ENCODE results near the gene ZMAT2. TPM values are rescaled to one million over a fixed set of nuclear protein-coding genes. Genes with fewer than 3 reads are reported as not detected.

Gene ZMAT2
- total RNA-seq, 1 donor from 2014 or later, result 51.0 TPM

- no peak for TF ChIP-seq CTCF (IDR thresholded peaks at IDR 0.05; ENCODE audit: unreplicated experiment)
- Mint-ChIP-seq H3K4me1 (ENCODE audit: unreplicated experiment) (no peaks in the 10 kb centered on the region), H3K9me3 (ENCODE audit: unreplicated experiment) (peaks cover 15% of the 10 kb centered on the region), H3K27ac (ENCODE audit: unreplicated experiment) (no peak overlapping the region), H3K27me3 (ENCODE audit: unreplicated experiment) (peaks cover 2% of the 10 kb centered on the region), H3K4me3 (ENCODE audit: unreplicated experiment) (no peak overlapping the region), H3K36me3 (ENCODE audit: low read depth, unreplicated experiment) (no peaks in the 10 kb centered on the region)
- DNase-seq (ENCODE audit: low spot score), result no peak
Observed at GRCh38 chr5:140753561-140753960, 53.3 kb downstream of the ZMAT2 start.

Other genes with a start within 250 kb of the ZMAT2 start
- 16.4 TPM for gene EIF4EBP3, start 152.8 kb upstream of the ZMAT2 start, total RNA-seq (ENCODE audit: unreplicated experiment)
- gene SRA1, start 143.0 kb upstream of the ZMAT2 start, total RNA-seq (ENCODE audit: unreplicated experiment), result 17.1 TPM
- gene APBB3, start 135.8 kb upstream of the ZMAT2 start, total RNA-seq (ENCODE audit: unreplicated experiment), result 24.6 TPM
- 91.2 TPM for gene SLC35A4, start 135.6 kb upstream of the ZMAT2 start, total RNA-seq (ENCODE audit: unreplicated experiment)
- gene CD14, start 67.3 kb upstream of the ZMAT2 start, total RNA-seq (ENCODE audit: unreplicated experiment), result not detected
- gene TMCO6, start 61.0 kb upstream of the ZMAT2 start, total RNA-seq (ENCODE audit: unreplicated experiment), result 22.7 TPM
- 56.0 TPM for gene NDUFA2, start 52.8 kb upstream of the ZMAT2 start, total RNA-seq (ENCODE audit: unreplicated experiment)
- gene IK, start 52.6 kb upstream of the ZMAT2 start, total RNA-seq (ENCODE audit: unreplicated experiment), result 76.1 TPM
- 28.5 TPM for gene WDR55, start 35.5 kb upstream of the ZMAT2 start, total RNA-seq (ENCODE audit: unreplicated experiment)
- gene DND1, start 26.9 kb upstream of the ZMAT2 start, total RNA-seq (ENCODE audit: unreplicated experiment), result 1.8 TPM
- gene HARS1, start 9.1 kb upstream of the ZMAT2 start, total RNA-seq (ENCODE audit: unreplicated experiment), result 75.0 TPM
- gene HARS2, start 9.0 kb upstream of the ZMAT2 start, total RNA-seq (ENCODE audit: unreplicated experiment), result 37.0 TPM
- 0.13 TPM for gene PCDHA1, start 85.7 kb downstream of the ZMAT2 start, total RNA-seq (ENCODE audit: unreplicated experiment)
- 4.2 TPM for gene PCDHA2, start 94.4 kb downstream of the ZMAT2 start, total RNA-seq (ENCODE audit: unreplicated experiment)
- gene PCDHA3, start 100.6 kb downstream of the ZMAT2 start, total RNA-seq (ENCODE audit: unreplicated experiment), result 2.6 TPM
- gene PCDHA4, start 106.6 kb downstream of the ZMAT2 start, total RNA-seq (ENCODE audit: unreplicated experiment), result 9.9 TPM
- gene PCDHA5, start 121.2 kb downstream of the ZMAT2 start, total RNA-seq (ENCODE audit: unreplicated experiment), result 2.7 TPM
- gene PCDHA6, start 127.5 kb downstream of the ZMAT2 start, total RNA-seq (ENCODE audit: unreplicated experiment), result 2.3 TPM
- gene PCDHA7, start 133.8 kb downstream of the ZMAT2 start, total RNA-seq (ENCODE audit: unreplicated experiment), result 2.9 TPM
- 1.6 TPM for gene PCDHA8, start 140.7 kb downstream of the ZMAT2 start, total RNA-seq (ENCODE audit: unreplicated experiment)
- gene PCDHA9, start 147.9 kb downstream of the ZMAT2 start, total RNA-seq (ENCODE audit: unreplicated experiment), result 1.7 TPM
- gene PCDHA10, start 155.4 kb downstream of the ZMAT2 start, total RNA-seq (ENCODE audit: unreplicated experiment), result 16.9 TPM
- gene PCDHA11, start 168.5 kb downstream of the ZMAT2 start, total RNA-seq (ENCODE audit: unreplicated experiment), result 7.8 TPM
- 9.7 TPM for gene PCDHA12, start 174.9 kb downstream of the ZMAT2 start, total RNA-seq (ENCODE audit: unreplicated experiment)
- 2.5 TPM for gene PCDHA13, start 181.7 kb downstream of the ZMAT2 start, total RNA-seq (ENCODE audit: unreplicated experiment)
- gene PCDHAC1, start 225.9 kb downstream of the ZMAT2 start, total RNA-seq (ENCODE audit: unreplicated experiment), result 7.5 TPM